H1 (cell line): ENCODE results near the gene ARHGAP5. TPM values are rescaled to one million over a fixed set of nuclear protein-coding genes. Genes with fewer than 3 reads are reported as not detected.

Experiments
- CTCF ChIA-PET: fragments of 300-600 bp; sonication (Branson Sonifier 250); formaldehyde crosslinking; loops from one replicate; lab custom pipeline; 2021; ENCODE audit not compliant: partially characterized antibody; lab: Charles Lee
- POLR2A ChIA-PET: fragments of 300-600 bp; sonication (Branson Sonifier 250); formaldehyde crosslinking; loops from one replicate; lab custom pipeline; 2021; ENCODE audit warnings: inconsistent platforms; ENCODE audit not compliant: partially characterized antibody; lab: Charles Lee
- DNase-seq, 2 experiments: peaks; one replicate each; pipeline versions ENCODE4 v3.0.0 to v3.0.0-alpha.2; 2010 to 2022; ENCODE audit warnings: low spot score in 2 of 2, low read depth in 1 of 2, mixed read lengths in 1 of 2
- FAIRE-seq: peaks from 2 replicates; lab custom pipeline; 2011; peaks lifted over from hg19 to GRCh38; lab: Jason Lieb, UNC
- H2AFZ ChIP-seq: 2 replicates; pipeline ENCODE4 v1.8.1; 2012; ENCODE audit warnings: low read length, inconsistent platforms
- H2AK5ac ChIP-seq: 2 replicates; pipeline ENCODE4 v1.6.1; 2013; ENCODE audit warnings: low read depth, low read length
- H2BK120ac ChIP-seq: replicated peaks from 2 replicates; pipeline ENCODE3; 2013; ENCODE audit warnings: low read depth, low read length, inconsistent platforms
- H2BK12ac ChIP-seq: 2 replicates; pipeline ENCODE4 v1.6.1; 2013; ENCODE audit warnings: low read depth, low read length
- H2BK15ac ChIP-seq: 2 replicates; pipeline ENCODE4 v1.6.1; 2013; ENCODE audit warnings: low read length
- H2BK20ac ChIP-seq: 2 replicates; pipeline ENCODE4 v1.6.1; 2013; ENCODE audit warnings: low read length
- H2BK5ac ChIP-seq: 2 replicates; pipeline ENCODE4 v1.6.1; 2013; ENCODE audit warnings: low read depth, low read length
- H3K14ac ChIP-seq: 2 replicates; pipeline ENCODE4 v1.6.1; 2013; ENCODE audit warnings: inconsistent platforms; ENCODE audit not compliant: insufficient read length
- H3K18ac ChIP-seq: 2 replicates; pipeline ENCODE4 v1.6.1; 2013; ENCODE audit warnings: low read length; ENCODE audit errors: extremely low read depth
- H3K23ac ChIP-seq: 2 replicates; pipeline ENCODE4 v1.6.1; 2013; ENCODE audit warnings: inconsistent platforms; ENCODE audit not compliant: insufficient read length
- H3K23me2 ChIP-seq: 2 replicates; pipeline ENCODE4 v1.6.1; 2013; ENCODE audit warnings: low read depth, low read length
- H3K27ac ChIP-seq: 2 replicates; pipeline ENCODE4 v1.6.1; 2011; ENCODE audit warnings: low read depth, low read length, inconsistent platforms
- H3K27me3 ChIP-seq, 4 experiments: replicated peaks in 1 of 4; 1 replicate in 1 of 4; 2 replicates in 3 of 4; pipeline versions ENCODE4 v1.6.1 to v1.8.1; 2011 to 2013; ENCODE audit warnings: low read length in 3 of 4, mild to moderate bottlenecking in 3 of 4, inconsistent platforms in 2 of 4, mixed read lengths in 2 of 4, moderate library complexity in 1 of 4; ENCODE audit not compliant: control insufficient read depth in 3 of 4, insufficient read depth in 3 of 4; ENCODE audit errors: extremely low read depth in 1 of 4
- H3K36me3 ChIP-seq, 4 experiments: 2 replicates each; pipeline versions ENCODE4 v1.6.1 to v1.8.1; 2011 to 2013; ENCODE audit warnings: mild to moderate bottlenecking in 4 of 4, low read length in 3 of 4, moderate library complexity in 2 of 4, control low read depth in 1 of 4, inconsistent platforms in 1 of 4; ENCODE audit not compliant: insufficient read depth in 4 of 4, control insufficient read depth in 2 of 4
- H3K4ac ChIP-seq: replicated peaks from 2 replicates; pipeline ENCODE3; 2013; ENCODE audit warnings: low read length, low read depth, mixed read lengths, inconsistent platforms; ENCODE audit not compliant: insufficient read length
- H3K4me1 ChIP-seq, 4 experiments: replicated peaks in 1 of 4; 1 replicate in 1 of 4; 2 replicates in 3 of 4; pipeline versions ENCODE4 v1.6.1 to v1.8.1; 2011 to 2013; ENCODE audit warnings: low read length in 3 of 4, inconsistent platforms in 2 of 4, mixed read lengths in 1 of 4; ENCODE audit not compliant: insufficient read depth in 4 of 4, control insufficient read depth in 3 of 4
- H3K4me2 ChIP-seq, 2 experiments: 2 replicates each; pipeline versions ENCODE4 v1.6.1 to v1.8.1; 2011 to 2013; ENCODE audit warnings: low read depth in 2 of 2, low read length in 2 of 2, control low read depth in 1 of 2, inconsistent platforms in 1 of 2, mild to moderate bottlenecking in 1 of 2; ENCODE audit not compliant: insufficient read depth in 1 of 2
- H3K4me3 ChIP-seq, 4 experiments: fragments of 200-600, 300-600 bp in 1 of 4; sonication (generic), shearing (Covaris generic), sonication (Bioruptor Twin) in 1 of 4; 2 replicates each; pipeline versions ENCODE4 v1.5.1 to v1.8.1; 2011 to 2016; ENCODE audit warnings: low read length in 4 of 4, low read depth in 3 of 4, control low read depth in 2 of 4, inconsistent platforms in 2 of 4, mild to moderate bottlenecking in 2 of 4, mixed read lengths in 1 of 4, moderate library complexity in 1 of 4; ENCODE audit not compliant: insufficient read depth in 2 of 4; ENCODE audit errors: extremely low read depth in 1 of 4
- H3K56ac ChIP-seq: replicated peaks from 2 replicates; pipeline ENCODE3; 2013; ENCODE audit warnings: low read depth, mild to moderate bottlenecking, mixed read lengths, low read length, inconsistent platforms; ENCODE audit not compliant: insufficient read length
- H3K79me1 ChIP-seq: 2 replicates; pipeline ENCODE4 v1.6.1; 2013; ENCODE audit warnings: low read depth, low read length, control low read depth
- H3K79me2 ChIP-seq, 2 experiments: 2 replicates each; pipeline versions ENCODE4 v1.6.1 to v1.8.1; 2012 to 2013; ENCODE audit warnings: low read length in 2 of 2, mild to moderate bottlenecking in 2 of 2, inconsistent platforms in 1 of 2; ENCODE audit not compliant: insufficient read depth in 2 of 2, control insufficient read depth in 1 of 2
- H3K9ac ChIP-seq, 4 experiments: replicated peaks in 1 of 4; 1 replicate in 1 of 4; 2 replicates in 3 of 4; pipeline versions ENCODE4 v1.6.1 to v1.8.1; 2011 to 2013; ENCODE audit warnings: low read depth in 3 of 4, low read length in 3 of 4, control low read depth in 2 of 4, mild to moderate bottlenecking in 2 of 4, moderate library complexity in 2 of 4, inconsistent platforms in 1 of 4; ENCODE audit errors: extremely low read depth in 1 of 4
- H3K9me3 ChIP-seq, 2 experiments: 2 replicates each; pipeline versions ENCODE4 v1.6.1 to v1.8.1; 2012 to 2013; ENCODE audit warnings: mild to moderate bottlenecking in 2 of 2, moderate library complexity in 2 of 2, control low read depth in 1 of 2, inconsistent platforms in 1 of 2, low read depth in 1 of 2, low read length in 1 of 2, mixed read lengths in 1 of 2; ENCODE audit not compliant: insufficient read depth in 2 of 2
- H4K20me1 ChIP-seq, 2 experiments: replicated peaks in 1 of 2; 2 replicates each; pipeline versions ENCODE3 to v1.8.1; 2011 to 2013; ENCODE audit warnings: inconsistent platforms in 2 of 2, low read length in 2 of 2, mild to moderate bottlenecking in 1 of 2; ENCODE audit not compliant: insufficient read depth in 2 of 2, control insufficient read depth in 1 of 2
- H4K5ac ChIP-seq: 2 replicates; pipeline ENCODE4 v1.6.1; 2013; ENCODE audit warnings: low read length, low read depth, mixed read lengths, inconsistent platforms; ENCODE audit not compliant: insufficient read length
- H4K8ac ChIP-seq: 2 replicates; pipeline ENCODE4 v1.8.0; 2013; ENCODE audit warnings: mild to moderate bottlenecking, moderate library complexity, low read length, inconsistent platforms; ENCODE audit not compliant: insufficient read depth; ENCODE audit errors: extremely low read depth
- H4K91ac ChIP-seq: replicated peaks from 2 replicates; pipeline ENCODE3; 2013; ENCODE audit warnings: low read length, mixed read lengths, inconsistent platforms; ENCODE audit not compliant: insufficient read length
- ASH2L ChIP-seq: fragments of 200-600, 300-600 bp; sonication (generic); IDR thresholded peaks from one replicate; pipeline ENCODE4 v1.7.1; 2017; ENCODE audit warnings: low read length
- GTF2F1 ChIP-seq: IDR thresholded peaks from 2 replicates; pipeline ENCODE4 v1.6.1; 2012; ENCODE audit warnings: low read depth, low read length, improper control_type of control experiment, borderline replicate concordance
- POU5F1 ChIP-seq: IDR thresholded peaks from 2 replicates; pipeline ENCODE4 v1.6.1; 2011; ENCODE audit warnings: low read depth, mild to moderate bottlenecking, low read length, moderate library complexity
- RBBP5 ChIP-seq: IDR thresholded peaks from 2 replicates; pipeline ENCODE4 v1.7.1; 2012; ENCODE audit warnings: low read depth, mild to moderate bottlenecking, inconsistent platforms, low read length, moderate library complexity, borderline replicate concordance
- SP1 ChIP-seq: IDR thresholded peaks from 2 replicates; pipeline ENCODE4 v1.6.1; 2011; ENCODE audit warnings: low read depth, low read length
- SP2 ChIP-seq: IDR thresholded peaks from 2 replicates; pipeline ENCODE4 v1.6.1; 2012; ENCODE audit warnings: mild to moderate bottlenecking, low read length, inconsistent platforms
- TAF1 ChIP-seq: IDR thresholded peaks from 2 replicates; pipeline ENCODE4 v1.6.1; 2011; ENCODE audit warnings: mild to moderate bottlenecking, low read depth, low read length
- TBP ChIP-seq: IDR thresholded peaks from 2 replicates; pipeline ENCODE4 v1.6.1; 2011; ENCODE audit warnings: low read depth, low read length, improper control_type of control experiment
- TEAD4 ChIP-seq: IDR thresholded peaks from 2 replicates; pipeline ENCODE4 v1.6.1; 2012; ENCODE audit warnings: low read depth, low read length, inconsistent platforms, mixed read lengths
- ZNF274 ChIP-seq: IDR thresholded peaks from 2 replicates; pipeline ENCODE4 v1.7.0; 2012; ENCODE audit warnings: low read length, borderline replicate concordance; ENCODE audit errors: extremely low read depth
- WGBS, 2 experiments: shearing (Covaris generic) in 1 of 2; methylation state at CpG; one replicate each; pipeline versions ENCODE4 v1.1.6 to v1.1.7; 2013 to 2015; ENCODE audit warnings: low lambda C conversion rate in 2 of 2, mixed read lengths in 2 of 2, inconsistent platforms in 1 of 2, low coverage in 1 of 2, missing lambda C conversion rate in 1 of 2; ENCODE audit not compliant: insufficient replicate concordance in 2 of 2, insufficient coverage in 1 of 2, insufficient read length in 1 of 2; ENCODE audit errors: extremely low coverage in 1 of 2, missing lambda C conversion rate in 1 of 2; 5-methylcytosine and 5-hydroxymethylcytosine counted together
- polyA plus RNA-seq, 7 experiments: library from polyadenylated mRNA; depleted of rRNA in 3 of 7; stranded (reverse) in 5 of 7; unstranded in 2 of 7; fragments of >200 nt in 5 of 7; fragments of 200-250 nt in 2 of 7; gene quantifications; 1 replicate in 5 of 7; 2 replicates in 1 of 7; 4 replicates in 1 of 7; pipeline versions ENCODE4 v1.2.1 to v1.2.3, GENCODE V29; 2011 to 2013; ENCODE audit warnings: missing spikeins in 2 of 7, mixed read lengths in 2 of 7
- total RNA-seq: library from RNA; stranded (reverse); fragmentation: NEBNext Ultra II Directional; extraction: Animal tissue kit (Norgen Biotek cat#: 25700); gene quantifications from 2 replicates; pipeline ENCODE4 v1.2.1, GENCODE V29; 2021
- TF ChIP-seq, protein P1 (sequence below): IDR thresholded peaks from 2 replicates; pipeline ENCODE4 v1.6.1; 2012; ENCODE audit warnings: low read length, inconsistent platforms
- TF ChIP-seq, protein P2 (sequence below): IDR thresholded peaks from 2 replicates; pipeline ENCODE4 v1.6.1; 2011; ENCODE audit warnings: low read depth, mild to moderate bottlenecking, low read length; ENCODE audit not compliant: insufficient read depth
- TF ChIP-seq, protein P3 (sequence below): IDR thresholded peaks from 2 replicates; pipeline ENCODE4 v1.6.1; 2012; ENCODE audit warnings: inconsistent platforms

Gene ARHGAP5
- total and polyA plus RNA-seq, 2 of the 8 experiments (the other 6 are each of a cell fraction or from before 2014, with no cell fraction given) = 7.8 to 77.3 TPM

DNA sequence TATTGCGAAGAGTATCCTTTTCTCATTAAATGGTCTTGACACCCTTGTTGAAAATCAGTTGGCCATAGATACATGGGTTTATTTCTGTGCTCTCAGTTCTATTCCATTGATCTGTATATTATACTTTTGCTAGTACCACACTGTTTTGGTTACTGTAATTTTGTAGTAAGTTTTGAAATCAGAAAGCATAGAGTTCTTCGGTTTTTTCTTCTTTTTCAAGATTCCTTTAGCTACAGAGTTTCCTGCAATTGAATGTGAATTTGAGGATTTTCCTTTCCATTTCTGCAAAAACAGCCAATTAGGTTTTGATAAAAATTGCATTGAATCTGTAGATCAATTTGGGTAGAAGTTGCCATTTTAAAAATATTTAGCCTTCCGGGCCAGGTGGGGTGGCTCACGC, 60.2 kb downstream of the ARHGAP5 start:
- H3K18ac ChIP-seq = no peak overlapping the region
- POLR2A ChIA-PET = no interaction called here
- TF ChIP-seq POU5F1 (no peak), RBBP5 (no peak), TBP (no peak), ASH2L (no peak), ZNF274 (no peak), SP2 (no peak), TAF1 (no peak), SP1 (no peak), GTF2F1 (no peak), TEAD4 (no peak)
- TF ChIP-seq, protein P1, sequence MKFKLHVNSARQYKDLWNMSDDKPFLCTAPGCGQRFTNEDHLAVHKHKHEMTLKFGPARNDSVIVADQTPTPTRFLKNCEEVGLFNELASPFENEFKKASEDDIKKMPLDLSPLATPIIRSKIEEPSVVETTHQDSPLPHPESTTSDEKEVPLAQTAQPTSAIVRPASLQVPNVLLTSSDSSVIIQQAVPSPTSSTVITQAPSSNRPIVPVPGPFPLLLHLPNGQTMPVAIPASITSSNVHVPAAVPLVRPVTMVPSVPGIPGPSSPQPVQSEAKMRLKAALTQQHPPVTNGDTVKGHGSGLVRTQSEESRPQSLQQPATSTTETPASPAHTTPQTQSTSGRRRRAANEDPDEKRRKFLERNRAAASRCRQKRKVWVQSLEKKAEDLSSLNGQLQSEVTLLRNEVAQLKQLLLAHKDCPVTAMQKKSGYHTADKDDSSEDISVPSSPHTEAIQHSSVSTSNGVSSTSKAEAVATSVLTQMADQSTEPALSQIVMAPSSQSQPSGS = no peak
- TF ChIP-seq, protein P2, sequence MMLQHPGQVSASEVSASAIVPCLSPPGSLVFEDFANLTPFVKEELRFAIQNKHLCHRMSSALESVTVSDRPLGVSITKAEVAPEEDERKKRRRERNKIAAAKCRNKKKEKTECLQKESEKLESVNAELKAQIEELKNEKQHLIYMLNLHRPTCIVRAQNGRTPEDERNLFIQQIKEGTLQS = no peak
- TF ChIP-seq, protein P3, sequence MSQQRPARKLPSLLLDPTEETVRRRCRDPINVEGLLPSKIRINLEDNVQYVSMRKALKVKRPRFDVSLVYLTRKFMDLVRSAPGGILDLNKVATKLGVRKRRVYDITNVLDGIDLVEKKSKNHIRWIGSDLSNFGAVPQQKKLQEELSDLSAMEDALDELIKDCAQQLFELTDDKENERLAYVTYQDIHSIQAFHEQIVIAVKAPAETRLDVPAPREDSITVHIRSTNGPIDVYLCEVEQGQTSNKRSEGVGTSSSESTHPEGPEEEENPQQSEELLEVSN = no peak

More for the DNA sequence above, 60.2 kb downstream of the ARHGAP5 start:
- H2AK5ac ChIP-seq = no peak overlapping the region
- H3K27me3 ChIP-seq = no peaks in the 10 kb centered on the region
- H2BK12ac ChIP-seq = no peak overlapping the region
- H3K23me2 ChIP-seq = no peaks in the 10 kb centered on the region
- FAIRE-seq (no peak), DNase-seq (no peak)
- no peak overlapping the region for H2BK15ac ChIP-seq
- H3K9me3 ChIP-seq = 0 out of 4 replicates have a peak, but pooled peaks cover 0 to 3% of the 10 kb centered on the region in 2 experiments
- H3K79me1 ChIP-seq = no peaks in the 10 kb centered on the region
- WGBS, 2 experiments = 79% methylated on average over 4 of the region's 4 CpGs; no CpG with 5 or more reads in 1 of the 2 experiments
- no peak overlapping the region for H3K4me2 ChIP-seq
- CTCF ChIA-PET = no interaction called here
- peaks cover 0 to 40% of the 10 kb centered on the region in 2 experiments; a peak in 2 of 4 replicates for H3K79me2 ChIP-seq
- no peak overlapping the region for H3K4ac ChIP-seq
- H2BK5ac ChIP-seq = no peak overlapping the region
- H4K8ac ChIP-seq = no peak overlapping the region
- H3K4me1 ChIP-seq = no peaks in the 10 kb centered on the region
- H2AFZ ChIP-seq = no peak overlapping the region
- no peak overlapping the region for H2BK120ac ChIP-seq
- no peak overlapping the region for H4K5ac ChIP-seq
- no peak overlapping the region for H3K23ac ChIP-seq
- no peaks in the 10 kb centered on the region for H4K20me1 ChIP-seq
- no peak overlapping the region for H2BK20ac ChIP-seq
- no peak overlapping the region for H3K4me3 ChIP-seq
- no peak overlapping the region for H4K91ac ChIP-seq
- no peaks in the 10 kb centered on the region for H3K36me3 ChIP-seq
- H3K27ac ChIP-seq = no peak overlapping the region
- H3K14ac ChIP-seq = no peak overlapping the region
- no peak overlapping the region for H3K56ac ChIP-seq
- no peak overlapping the region for H3K9ac ChIP-seq
